ENCODE results near the gene GOLGA6C. TPM values are rescaled to one million over a fixed set of nuclear protein-coding genes. Genes with fewer than 3 reads are reported as not detected.

The GOLGA6C gene
- total and polyA plus RNA-seq, 2 donors (not counting 3 experiments of a cell fraction or from before 2014, with no cell fraction given) = not detected

- intact Hi-C loops (cut with micrococcal nuclease) (no loop called here), dilution Hi-C loops (cut with MboI; ENCODE audit: extremely low pct_ligation_motif_present, low sequenced_read_pairs) (no loop called here)
- Histone ChIP-seq H3K27ac (ENCODE audit: insufficient read depth, low read depth, low read length) (no peak overlapping the region), H3K27me3 (ENCODE audit: control insufficient read depth in 2 of 2, insufficient read depth in 2 of 2, low read length in 2 of 2) (peaks cover 1 to 3% of the 10 kb centered on the region in 2 experiments), H3K4me1 (ENCODE audit: control insufficient read depth, extremely low read depth, insufficient read depth, low read length) (no peaks in the 10 kb centered on the region), H2AFZ (ENCODE audit: low read depth, low read length) (no peak overlapping the region), H3K79me2 (ENCODE audit: control insufficient read depth, insufficient read depth, low read length) (no peaks in the 10 kb centered on the region), H3K4me3 (replicated peaks in 1 of 3; ENCODE audit: insufficient read depth in 1 of 3, low read depth in 1 of 3, low read length in 3 of 3) (no peak overlapping the region), H3K36me3 (ENCODE audit: control insufficient read depth in 2 of 2, extremely low read depth in 1 of 2, insufficient read depth in 2 of 2, low read length in 2 of 2) (no peaks in the 10 kb centered on the region), H3K9me1 (replicated peaks; ENCODE audit: control insufficient read depth, extremely low read depth, insufficient read depth, low read length) (no peaks in the 10 kb centered on the region), H3K9me3 (replicated peaks; ENCODE audit: control insufficient read depth, insufficient read depth, low read length) (no peaks in the 10 kb centered on the region), H3K4me2 (ENCODE audit: insufficient read depth, low read length) (no peak overlapping the region), H3K9ac (replicated peaks; ENCODE audit: extremely low read depth, insufficient read depth, low read length) (no peak overlapping the region), H4K20me1 (replicated peaks; ENCODE audit: control insufficient read depth, extremely low read depth, insufficient read depth, low read length) (no peaks in the 10 kb centered on the region)
- POLR2A ChIA-PET = no interaction called here
- CTCF ChIA-PET = no interaction called here
- FAIRE-seq (no peak), DNase-seq (ENCODE audit: low read depth, low spot score) (no peak)
- BruUV-seq (replicated peaks) = no TSS peak
- no peak for TF ChIP-seq CTCF (IDR thresholded peaks at IDR 0.05; ENCODE audit: extremely low read depth in 1 of 2, insufficient read depth in 1 of 2, low read depth in 1 of 2, low read length in 2 of 2)
These were observed 29.3 kb upstream of the GOLGA6C start for GRCh38 chr15:75228787-75229186.

DNA sequence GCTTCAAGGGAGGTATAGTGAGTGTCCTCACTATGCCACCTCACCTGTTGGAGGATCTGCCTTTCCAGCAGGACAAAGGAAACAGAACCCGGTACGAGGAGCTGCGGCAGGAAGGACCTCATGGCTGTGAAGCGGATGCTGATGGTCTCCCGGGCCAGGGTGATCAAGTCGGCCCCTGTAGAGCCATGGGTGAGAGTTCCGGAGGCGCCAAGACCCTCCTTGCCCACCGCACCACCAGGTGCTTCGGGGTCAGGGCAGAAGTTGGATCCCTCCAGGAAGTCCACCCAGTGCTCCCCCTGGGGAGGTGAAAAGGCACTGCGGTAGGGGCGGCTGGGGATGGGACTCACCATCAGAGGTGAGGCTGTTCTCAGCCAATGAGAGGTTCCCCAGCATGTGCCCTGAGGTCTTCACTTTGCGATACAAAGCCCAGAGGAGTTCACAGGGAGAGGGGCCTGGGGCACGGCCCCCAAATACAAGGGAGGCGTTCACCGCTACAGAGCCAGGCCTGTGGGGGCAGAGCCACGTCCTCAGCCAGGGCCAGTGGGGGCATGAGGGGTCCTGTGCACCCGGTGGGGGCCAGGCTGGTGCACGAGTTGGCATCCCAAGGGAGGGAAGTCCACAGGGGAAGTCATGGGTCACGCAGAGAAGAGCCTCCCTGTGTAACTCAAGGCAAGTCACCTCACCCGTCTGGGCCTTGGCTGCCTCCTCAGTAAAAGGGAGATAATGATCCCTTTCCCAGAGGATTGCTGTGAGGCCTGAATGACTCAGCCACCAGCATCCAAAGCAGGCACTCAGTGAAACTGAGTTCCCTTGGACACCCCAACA lies 28.7 kb upstream of the GOLGA6C start:
- ChIA-PET POLR2A (interaction anchor here (0.6 kb wide), 1 partner anchor 10 kb away, joined by 3 read pairs; no protein-coding TSS in a partner anchor), CTCF (no interaction called here)
- FAIRE-seq = no peak
- dilution Hi-C loops (cut with MboI; ENCODE audit: extremely low pct_ligation_motif_present, low sequenced_read_pairs) (no loop called here), intact Hi-C loops (cut with micrococcal nuclease) (no loop called here)
- Histone ChIP-seq H3K27me3 (ENCODE audit: control insufficient read depth in 2 of 2, insufficient read depth in 2 of 2, low read length in 2 of 2) (peaks cover under 1 to 1% of the 10 kb centered on the region in 2 experiments), H3K9ac (replicated peaks; ENCODE audit: extremely low read depth, insufficient read depth, low read length) (no peak overlapping the region), H3K27ac (ENCODE audit: insufficient read depth, low read depth, low read length) (no peak overlapping the region), H3K9me1 (replicated peaks; ENCODE audit: control insufficient read depth, extremely low read depth, insufficient read depth, low read length) (no peaks in the 10 kb centered on the region), H3K79me2 (ENCODE audit: control insufficient read depth, insufficient read depth, low read length) (no peaks in the 10 kb centered on the region), H3K4me2 (ENCODE audit: insufficient read depth, low read length) (no peak overlapping the region), H3K4me3 (replicated peaks in 1 of 3; ENCODE audit: insufficient read depth in 1 of 3, low read depth in 1 of 3, low read length in 3 of 3) (no peak overlapping the region), H3K36me3 (ENCODE audit: control insufficient read depth in 2 of 2, extremely low read depth in 1 of 2, insufficient read depth in 2 of 2, low read length in 2 of 2) (no peaks in the 10 kb centered on the region), H2AFZ (ENCODE audit: low read depth, low read length) (no peak overlapping the region), H4K20me1 (replicated peaks; ENCODE audit: control insufficient read depth, extremely low read depth, insufficient read depth, low read length) (no peaks in the 10 kb centered on the region), H3K9me3 (replicated peaks; ENCODE audit: control insufficient read depth, insufficient read depth, low read length) (no peaks in the 10 kb centered on the region), H3K4me1 (ENCODE audit: control insufficient read depth, extremely low read depth, insufficient read depth, low read length) (no peaks in the 10 kb centered on the region)
- no peak for DNase-seq (ENCODE audit: low read depth, low spot score)
- no TSS peak for BruUV-seq (replicated peaks)
- no peak for TF ChIP-seq EZH2 (IDR thresholded peaks at IDR 0.05; ENCODE audit: borderline replicate concordance, low read depth, low read length, severe bottlenecking)
- TF ChIP-seq MYC (IDR thresholded peaks at IDR 0.05; ENCODE audit: low read depth, low read length) = no peak
- TF ChIP-seq GATA2 (IDR thresholded peaks at IDR 0.05; ENCODE audit: insufficient read depth, insufficient read length, low read depth, low read length) = no peak
- TF ChIP-seq, protein P1, sequence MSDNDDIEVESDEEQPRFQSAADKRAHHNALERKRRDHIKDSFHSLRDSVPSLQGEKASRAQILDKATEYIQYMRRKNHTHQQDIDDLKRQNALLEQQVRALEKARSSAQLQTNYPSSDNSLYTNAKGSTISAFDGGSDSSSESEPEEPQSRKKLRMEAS (IDR thresholded peaks at IDR 0.05; ENCODE audit: insufficient read depth, insufficient read length) = no peak
- no peak for TF ChIP-seq FOS (IDR thresholded peaks at IDR 0.05; ENCODE audit: borderline replicate concordance, insufficient read depth, low read length)
- TF ChIP-seq CTCF (IDR thresholded peaks at IDR 0.05; ENCODE audit: extremely low read depth in 1 of 2, insufficient read depth in 1 of 2, low read depth in 1 of 2, low read length in 2 of 2) = no peak
- no peak for TF ChIP-seq POLR2A (IDR thresholded peaks at IDR 0.05; ENCODE audit: low read depth, low read length)
- TF ChIP-seq JUN (IDR thresholded peaks at IDR 0.05; ENCODE audit: borderline replicate concordance, insufficient read depth, insufficient read length, low read depth) = no peak
- TF ChIP-seq POLR2AphosphoS5 (IDR thresholded peaks at IDR 0.05; ENCODE audit: insufficient read depth, low read depth, low read length) = no peak
